Thymus (tissue), 11 donors: ENCODE results near the gene FAM72A. TPM values are rescaled to one million over a fixed set of nuclear protein-coding genes. Genes with fewer than 3 reads are reported as not detected.
"Not testable (repeated sequence)": the region's sequence is repeated elsewhere in the genome, so short reads cannot be mapped to it uniquely, and the experiment has no call there.

Experiments
- DNase-seq, 9 donors: peaks; one replicate each; pipeline ENCODE4 v3.0.0-alpha.2; 2013; ENCODE audit warnings: low spot score in 9 of 9, low read depth in 6 of 9, missing footprints in 1 of 9
- H3K27ac ChIP-seq, 2 donors: one replicate each; pipeline ENCODE4 v1.5.1; 2013; ENCODE audit warnings: control low read depth in 1 of 2, low read depth in 1 of 2, low read length in 1 of 2, mild to moderate bottlenecking in 1 of 2, moderate library complexity in 1 of 2
- H3K27me3 ChIP-seq, 2 donors: one replicate each; pipeline ENCODE4 v1.5.1; 2013; ENCODE audit warnings: low read length in 1 of 2; ENCODE audit not compliant: control insufficient read depth in 2 of 2, insufficient read depth in 1 of 2
- H3K36me3 ChIP-seq, 2 donors: one replicate each; pipeline ENCODE4 v1.5.1; 2013; ENCODE audit warnings: low read length in 1 of 2, mild to moderate bottlenecking in 1 of 2, moderate library complexity in 1 of 2; ENCODE audit not compliant: control insufficient read depth in 2 of 2, insufficient read depth in 2 of 2
- H3K4me1 ChIP-seq, 2 donors: one replicate each; pipeline ENCODE4 v1.5.1; 2013; ENCODE audit warnings: low read length in 2 of 2; ENCODE audit not compliant: control insufficient read depth in 2 of 2, insufficient read depth in 2 of 2
- H3K4me3 ChIP-seq, 2 donors: one replicate each; pipeline ENCODE4 v1.5.1; 2013; ENCODE audit warnings: low read length in 2 of 2, control low read depth in 1 of 2, mild to moderate bottlenecking in 1 of 2
- H3K9me3 ChIP-seq, 2 donors: one replicate each; pipeline ENCODE4 v1.5.1; 2013; ENCODE audit warnings: low read length in 1 of 2, mild to moderate bottlenecking in 1 of 2; ENCODE audit not compliant: control insufficient read depth in 2 of 2, insufficient read depth in 1 of 2
- WGBS: extraction: QIAGEN DNeasy Blood & Tissue Kit; methylation state at CpG from one replicate; pipeline ENCODE4 v1.1.7; 2013; 5-methylcytosine and 5-hydroxymethylcytosine counted together
- polyA plus RNA-seq: library from polyadenylated mRNA; stranded (reverse); fragments of 200-250 nt; gene quantifications from one replicate; pipeline ENCODE4 v1.2.3, GENCODE V29; 2013
- total RNA-seq: library from RNA; stranded (reverse); fragments of 120-200 nt; gene quantifications from one replicate; pipeline ENCODE4 v1.2.4, GENCODE V29; 2013
- donor health status: healthy.

The FAM72A gene
- total and polyA plus RNA-seq, 2 donors = 6.3 to 8.5 TPM

DNA sequence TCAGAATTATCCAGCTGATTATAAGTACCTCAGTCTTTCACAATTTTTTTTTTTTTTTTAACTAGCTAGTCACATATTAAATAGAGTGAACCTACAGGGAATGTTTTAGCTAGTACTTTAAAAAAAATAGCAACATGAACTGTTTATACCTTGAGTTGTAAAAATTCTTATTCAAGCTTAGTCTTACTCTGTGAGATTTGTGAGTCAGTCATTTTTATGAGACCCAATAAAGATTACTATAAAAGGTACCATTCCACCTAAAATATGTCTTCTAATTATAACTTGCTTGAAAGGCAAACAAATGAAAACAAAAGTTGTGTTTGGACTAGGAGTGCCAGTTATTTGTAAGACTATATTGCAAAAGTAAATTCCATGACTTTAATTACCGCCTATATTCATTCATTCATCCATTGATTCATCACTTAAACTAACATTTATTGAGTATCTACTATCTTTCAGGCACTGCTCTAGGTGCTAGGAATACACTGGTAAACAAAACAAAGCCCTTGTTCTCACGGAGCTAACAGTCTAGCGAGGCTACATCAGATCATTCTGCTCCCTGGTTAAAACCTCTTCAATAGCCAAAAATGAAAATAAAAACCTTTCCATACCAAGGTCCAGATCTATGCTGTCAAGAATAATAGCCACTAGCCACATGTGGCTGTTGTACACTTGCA is 5.8 kb downstream of the FAM72A start:
- H3K27ac ChIP-seq, H3K36me3 ChIP-seq, H3K4me3 ChIP-seq, H3K9me3 ChIP-seq, H3K27me3 ChIP-seq, H3K4me1 ChIP-seq, DNase-seq: not testable (repeated sequence)
- 100% methylated on average over 3 of the region's 3 CpGs for WGBS

DNA sequence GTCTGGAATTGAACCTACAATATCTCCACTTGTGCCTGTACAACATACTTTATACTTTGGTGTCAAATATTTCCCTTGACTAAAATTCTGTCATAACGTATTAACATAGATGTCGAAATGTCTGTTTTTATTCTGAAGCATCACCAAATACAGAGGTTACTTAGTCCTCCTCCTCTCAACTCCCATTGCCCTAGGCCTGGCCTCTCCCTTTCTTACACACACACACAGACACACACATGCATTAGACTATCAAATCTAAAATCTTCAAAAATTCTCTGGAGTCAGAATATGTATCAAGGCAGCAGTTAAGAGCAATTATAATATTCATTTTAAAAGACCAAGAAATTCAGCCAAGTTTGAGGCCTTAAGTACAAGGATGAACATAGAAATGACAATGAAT is 7.5 kb downstream of the FAM72A start:
- H3K4me3 ChIP-seq, DNase-seq, H3K27ac ChIP-seq, H3K9me3 ChIP-seq, H3K36me3 ChIP-seq, H3K27me3 ChIP-seq, H3K4me1 ChIP-seq: not testable (repeated sequence)
- WGBS = no CpG with 5 or more reads among the region's 2 CpGs

DNA sequence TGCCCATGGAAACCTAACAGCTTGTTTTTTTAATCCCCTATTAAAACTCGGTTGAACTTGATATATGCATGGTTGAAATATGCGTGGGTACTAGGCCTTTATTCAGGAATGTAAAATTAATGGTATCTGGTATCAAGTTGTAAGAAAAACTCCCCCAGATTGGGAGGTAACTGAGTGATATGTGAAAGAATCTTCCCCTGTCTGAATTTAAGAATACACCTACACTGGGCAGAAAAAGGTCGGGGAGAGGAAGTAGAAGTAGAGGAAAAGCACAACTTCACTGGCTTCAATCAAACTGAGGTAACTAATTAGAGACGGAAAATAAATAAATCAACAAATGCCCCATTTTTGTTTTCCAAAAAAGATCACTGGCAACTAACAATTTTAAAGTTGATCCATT is 15.8 kb downstream of the FAM72A start:
- not testable (repeated sequence) for DNase-seq, H3K27me3 ChIP-seq, H3K4me1 ChIP-seq, H3K4me3 ChIP-seq, H3K36me3 ChIP-seq, H3K9me3 ChIP-seq, H3K27ac ChIP-seq
- 96% methylated on average over 2 of the region's 4 CpGs for WGBS

DNA sequence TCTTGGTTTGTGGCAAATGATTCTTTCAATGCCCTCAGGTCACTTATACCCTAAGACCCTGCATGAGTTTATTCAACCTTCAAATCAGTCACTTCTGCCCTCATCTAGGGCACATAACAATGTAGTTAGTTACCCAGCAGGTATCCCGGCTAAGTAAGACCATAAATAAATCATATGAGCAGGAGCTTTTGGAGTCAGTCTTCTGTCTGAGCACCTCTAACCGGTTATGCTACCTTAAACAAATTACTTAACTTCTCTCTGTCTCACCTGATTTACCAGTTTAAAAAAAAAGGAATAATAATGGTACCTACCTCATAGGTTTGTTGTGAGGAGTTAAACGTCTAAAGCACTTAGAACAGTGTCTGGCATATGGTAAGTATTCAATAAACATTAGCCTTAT is 16.9 kb downstream of the FAM72A start:
- H3K27me3 ChIP-seq, H3K27ac ChIP-seq, H3K9me3 ChIP-seq, H3K36me3 ChIP-seq, H3K4me1 ChIP-seq, H3K4me3 ChIP-seq, DNase-seq: not testable (repeated sequence)
- no CpG with 5 or more reads among the region's 3 CpGs for WGBS

DNA sequence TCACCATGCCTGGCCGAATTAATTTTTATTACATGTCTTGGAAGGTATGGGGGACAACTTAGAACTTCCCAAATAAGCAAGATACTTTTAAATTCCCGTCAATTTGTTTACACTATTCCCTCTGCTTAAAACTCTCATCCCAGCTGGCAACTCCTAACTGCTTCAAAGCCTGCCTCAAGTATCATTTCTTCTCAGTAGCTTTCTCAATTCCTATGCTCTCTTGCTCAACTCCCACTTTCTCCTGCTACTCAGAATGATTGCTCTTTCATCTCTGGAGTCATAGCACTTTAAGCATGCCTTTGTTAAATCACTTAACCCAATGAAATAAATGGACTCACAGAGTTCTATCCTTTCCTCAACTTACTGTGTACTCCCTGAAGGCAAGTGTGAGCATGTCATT is 18.9 kb downstream of the FAM72A start:
- H3K27me3 ChIP-seq, H3K27ac ChIP-seq, H3K36me3 ChIP-seq, H3K4me1 ChIP-seq, DNase-seq, H3K9me3 ChIP-seq, H3K4me3 ChIP-seq: not testable (repeated sequence)
- WGBS = 100% methylated on average over 1 of the region's 2 CpGs

DNA sequence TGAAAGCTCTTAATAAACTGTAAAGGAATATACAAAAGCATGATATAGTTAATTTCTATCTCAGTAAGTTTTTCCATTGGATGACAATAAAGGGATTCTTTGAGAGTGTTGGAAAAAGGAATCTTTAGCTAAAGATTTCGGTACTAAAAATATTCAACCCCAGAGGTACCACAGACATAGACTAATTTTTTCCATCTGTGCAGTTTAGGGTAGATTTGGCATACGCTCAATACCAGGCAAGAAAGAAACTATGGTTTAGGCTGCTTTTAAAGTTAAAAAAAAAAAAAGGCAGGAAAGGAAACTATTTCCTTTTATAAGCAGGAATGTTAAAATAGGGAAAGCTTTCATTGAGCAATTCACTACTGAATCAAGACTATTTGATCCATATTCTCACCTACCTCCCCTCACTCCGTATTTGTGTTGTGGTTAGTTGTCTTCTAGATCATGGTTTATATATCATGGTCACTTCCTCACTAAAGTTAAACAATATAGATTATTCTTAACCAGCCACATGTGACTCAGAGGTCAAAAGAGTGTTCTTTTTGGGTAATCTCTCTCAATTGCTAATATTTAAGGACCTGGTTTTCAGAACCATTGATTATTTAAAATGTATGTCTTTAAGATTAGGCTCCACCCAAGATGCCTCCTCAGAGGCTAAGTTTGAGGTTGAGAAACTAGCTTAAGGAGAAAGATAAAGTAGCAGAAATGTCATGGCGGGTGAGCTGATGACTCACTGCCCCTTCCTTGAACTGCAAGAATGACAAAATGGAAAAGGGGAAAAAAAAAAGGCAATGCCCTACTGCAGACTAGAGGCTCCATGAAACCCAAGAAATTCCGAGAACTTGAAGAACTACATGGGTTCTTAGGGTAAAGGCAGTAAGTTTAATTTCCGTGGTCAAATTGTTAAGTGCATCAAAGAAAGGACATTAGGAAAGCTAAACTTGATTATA is 20.0 kb downstream of the FAM72A start:
- not testable (repeated sequence) for DNase-seq, H3K4me1 ChIP-seq
- WGBS = 93% methylated on average over 3 of the region's 6 CpGs

DNA sequence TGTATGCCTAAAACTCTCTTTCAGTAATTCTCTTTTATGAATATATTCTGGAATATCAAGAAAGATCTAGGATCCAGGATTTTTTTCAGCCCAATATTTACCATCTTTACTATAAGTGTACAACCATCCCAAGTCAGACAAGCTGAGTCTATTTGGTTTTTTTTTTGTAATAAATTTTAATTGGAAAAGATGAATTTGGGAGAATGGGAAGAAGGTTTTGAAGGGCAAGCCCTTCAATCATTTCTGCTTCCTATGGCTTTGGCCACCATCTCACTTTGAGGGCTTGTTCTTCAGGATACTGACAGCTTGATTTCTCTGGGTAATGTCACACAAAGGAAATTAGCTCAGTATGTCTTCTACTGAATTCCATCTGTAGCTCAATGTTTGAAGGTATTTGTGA is 23.0 kb downstream of the FAM72A start:
- H3K27ac ChIP-seq, H3K4me3 ChIP-seq, DNase-seq: not testable (repeated sequence)

More for the DNA sequence above, 20.0 kb downstream of the FAM72A start:
- not testable (repeated sequence) for H3K27me3 ChIP-seq, H3K9me3 ChIP-seq, H3K27ac ChIP-seq, H3K36me3 ChIP-seq, H3K4me3 ChIP-seq

DNA sequence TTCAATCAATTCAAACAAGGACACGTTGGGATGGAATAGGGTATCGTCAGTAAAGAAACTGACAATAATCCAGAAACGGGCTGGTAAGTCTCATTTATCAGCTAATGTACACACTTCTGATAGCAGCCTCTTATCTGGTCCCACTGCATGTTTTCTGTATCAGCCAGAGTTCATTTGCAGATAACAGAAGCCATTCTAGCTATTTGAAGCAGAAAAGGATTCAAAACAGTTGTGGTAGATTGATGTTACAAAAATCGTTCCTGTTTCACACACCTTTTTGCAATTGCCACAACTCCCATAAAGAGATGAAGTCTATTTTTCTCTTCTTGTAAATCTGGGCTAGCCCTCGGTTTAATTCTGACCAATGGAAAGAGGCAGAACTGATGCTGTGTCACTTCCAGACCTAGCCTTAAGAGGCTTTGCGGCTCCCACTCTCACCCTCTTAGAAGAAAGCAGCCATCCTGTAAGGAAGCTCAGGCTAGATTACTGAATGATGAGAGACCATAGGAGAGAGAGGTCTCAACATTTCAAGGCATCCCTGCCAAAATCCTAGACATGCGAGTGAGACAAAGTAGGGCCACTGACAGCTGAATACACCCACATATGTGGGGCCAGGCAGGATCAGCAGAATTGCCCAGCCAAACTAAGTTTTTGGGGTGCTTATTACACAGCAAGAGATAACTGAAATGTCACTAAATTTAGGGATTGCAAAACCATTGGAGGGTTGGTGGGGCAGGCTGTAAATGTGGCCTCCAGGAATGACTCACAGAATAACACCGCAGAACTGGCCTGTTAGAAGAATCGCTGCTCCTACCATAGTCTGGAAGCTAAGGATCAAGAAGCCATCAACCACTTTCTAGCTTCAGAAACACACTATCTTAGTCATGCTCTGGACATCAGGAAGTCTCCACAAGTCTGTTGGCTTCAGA is 24.3 kb downstream of the FAM72A start:
- H3K27ac ChIP-seq, H3K36me3 ChIP-seq, H3K4me1 ChIP-seq, H3K9me3 ChIP-seq, H3K27me3 ChIP-seq, H3K4me3 ChIP-seq, DNase-seq: not testable (repeated sequence)
- 98% methylated on average over 9 of the region's 9 CpGs for WGBS

More for the DNA sequence above, 23.0 kb downstream of the FAM72A start:
- H3K36me3 ChIP-seq, H3K9me3 ChIP-seq, H3K27me3 ChIP-seq, H3K4me1 ChIP-seq: not testable (repeated sequence)

DNA sequence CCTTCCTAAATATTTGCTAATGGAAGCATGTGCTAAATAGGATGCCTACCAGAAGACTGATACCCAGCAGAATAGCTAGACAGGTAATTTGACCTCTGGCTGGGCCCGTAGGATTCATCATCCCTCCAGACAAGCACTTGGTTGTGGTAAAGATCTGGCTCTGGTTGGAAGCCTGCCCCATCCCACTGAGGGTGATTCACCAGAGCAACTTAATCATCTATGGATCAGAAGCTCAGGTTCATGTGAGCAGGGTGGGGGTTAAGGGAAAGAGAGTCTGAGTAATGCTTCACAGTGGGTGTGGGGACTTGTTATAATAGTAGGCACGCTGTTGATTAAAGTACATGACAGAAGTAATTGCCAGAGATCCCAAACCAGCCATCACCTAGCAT is 26.5 kb downstream of the FAM72A start:
- H3K27ac ChIP-seq, H3K36me3 ChIP-seq, H3K9me3 ChIP-seq, H3K4me1 ChIP-seq, H3K4me3 ChIP-seq, H3K27me3 ChIP-seq, DNase-seq: not testable (repeated sequence)
- WGBS = 88% methylated on average over 1 of the region's 2 CpGs
